Measurements from ENCODE around the gene SAPCD2.

DNA sequence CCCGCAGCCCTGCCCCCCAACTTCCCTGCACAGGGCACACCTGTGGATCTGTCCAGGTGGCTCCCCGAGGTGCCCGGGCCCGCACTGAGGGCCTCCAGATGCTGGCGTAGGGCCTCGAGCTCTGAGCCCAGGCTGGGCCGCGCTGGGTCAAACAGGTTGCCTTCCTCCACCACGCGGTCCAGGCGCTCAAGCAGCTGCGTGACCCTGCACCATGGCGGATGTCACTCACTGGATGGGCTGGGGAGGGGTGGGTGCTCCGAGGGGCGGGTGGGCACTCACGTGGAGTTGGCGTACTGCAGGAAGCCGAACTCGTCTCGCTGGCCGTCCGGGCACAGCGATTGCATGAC, 47.7 kb downstream of the SAPCD2 start:
- TF ChIP-seq, protein P1, sequence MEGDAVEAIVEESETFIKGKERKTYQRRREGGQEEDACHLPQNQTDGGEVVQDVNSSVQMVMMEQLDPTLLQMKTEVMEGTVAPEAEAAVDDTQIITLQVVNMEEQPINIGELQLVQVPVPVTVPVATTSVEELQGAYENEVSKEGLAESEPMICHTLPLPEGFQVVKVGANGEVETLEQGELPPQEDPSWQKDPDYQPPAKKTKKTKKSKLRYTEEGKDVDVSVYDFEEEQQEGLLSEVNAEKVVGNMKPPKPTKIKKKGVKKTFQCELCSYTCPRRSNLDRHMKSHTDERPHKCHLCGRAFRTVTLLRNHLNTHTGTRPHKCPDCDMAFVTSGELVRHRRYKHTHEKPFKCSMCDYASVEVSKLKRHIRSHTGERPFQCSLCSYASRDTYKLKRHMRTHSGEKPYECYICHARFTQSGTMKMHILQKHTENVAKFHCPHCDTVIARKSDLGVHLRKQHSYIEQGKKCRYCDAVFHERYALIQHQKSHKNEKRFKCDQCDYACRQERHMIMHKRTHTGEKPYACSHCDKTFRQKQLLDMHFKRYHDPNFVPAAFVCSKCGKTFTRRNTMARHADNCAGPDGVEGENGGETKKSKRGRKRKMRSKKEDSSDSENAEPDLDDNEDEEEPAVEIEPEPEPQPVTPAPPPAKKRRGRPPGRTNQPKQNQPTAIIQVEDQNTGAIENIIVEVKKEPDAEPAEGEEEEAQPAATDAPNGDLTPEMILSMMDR (conservative IDR thresholded peaks at IDR 0.05; ENCODE audit: low read depth, low read length), result no peak
- TF ChIP-seq EZH2 (IDR thresholded peaks at IDR 0.05; ENCODE audit: borderline replicate concordance, low read depth, low read length, poor library complexity, severe bottlenecking), result no peak
